ENCODE results near the gene RBBP7. TPM values are rescaled to one million over a fixed set of nuclear protein-coding genes. Genes with fewer than 3 reads are reported as not detected.

RBBP7 gene
- total and polyA plus RNA-seq, 10 of the 15 experiments (the other 5 are each of a cell fraction or from before 2014, with no cell fraction given): 95.3 to 277 (median 194) TPM

DNA sequence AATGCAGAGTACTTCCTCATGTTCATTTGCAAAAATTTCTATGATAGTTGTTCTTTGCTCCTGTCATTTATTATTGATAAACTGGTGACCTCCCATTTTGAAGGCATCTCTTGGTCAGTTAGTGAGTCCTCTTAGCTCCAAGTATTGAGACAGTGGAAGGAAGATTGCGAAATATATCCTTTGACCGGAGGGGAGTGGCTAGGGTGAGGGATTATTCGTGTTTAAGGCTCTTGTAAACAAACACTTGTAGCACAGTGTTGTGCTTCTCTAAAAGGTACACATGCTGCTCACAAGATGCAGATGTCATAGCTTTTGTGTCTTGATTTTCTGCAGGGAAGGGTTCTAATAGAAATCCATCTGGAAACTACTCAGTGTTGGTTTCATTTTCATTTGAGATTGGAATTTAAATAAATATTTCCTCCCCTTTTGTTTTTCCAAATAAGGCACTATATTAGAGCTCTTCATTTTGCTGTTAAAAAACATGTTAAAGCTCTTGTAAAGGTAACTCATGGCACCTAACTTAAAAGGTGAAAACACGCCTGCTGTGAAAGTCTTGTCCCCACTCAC, 62.1 kb downstream of the RBBP7 start:
- in situ Hi-C loops (cut with MboI) (no loop called here), intact Hi-C loops (cut with micrococcal nuclease; ENCODE audit: unreplicated experiment) (no loop called here)
- peak; percentile 16; the same call in 2 of the 3 replicates for ATAC-seq
- no peak overlapping the region for H3K27ac ChIP-seq (ENCODE audit: control insufficient read depth, insufficient read depth)
- peak; percentile 13 for FAIRE-seq
- no peaks in the 10 kb centered on the region for H4K20me1 ChIP-seq (ENCODE audit: control insufficient read depth, insufficient read depth)
- H3K9me3 ChIP-seq (replicated peaks; ENCODE audit: control insufficient read depth, insufficient read depth, low read length): no peaks in the 10 kb centered on the region
- H3K4me3 ChIP-seq: no peak overlapping the region
- H3K4me2 ChIP-seq (ENCODE audit: control insufficient read depth, insufficient read depth): no peak overlapping the region
- H3K9ac ChIP-seq (ENCODE audit: control insufficient read depth, insufficient read depth, low read length): no peak overlapping the region
- no peaks in the 10 kb centered on the region for H3K4me1 ChIP-seq (ENCODE audit: control insufficient read depth, insufficient read depth, low read length)
- 97% methylated on average over 4 of the region's 4 CpGs for WGBS (ENCODE audit: insufficient coverage, insufficient replicate concordance, low lambda C conversion rate, missing lambda C conversion rate)
- no peak for DNase-seq (ENCODE audit: low read depth, low spot score)
- TF ChIP-seq HDGF (IDR thresholded peaks at IDR 0.05) (no peak), CEBPB (IDR thresholded peaks at IDR 0.05; ENCODE audit: borderline replicate concordance in 1 of 2, low read depth in 2 of 2, low read length in 2 of 2) (0 out of 4 replicates have a peak, but pooled peaks of 1 of the 2 experiments have one; percentile 17)
- CTCF ChIA-PET: interaction anchor here (0.7 to 1.1 kb wide), 3 partner anchors 18 to 74 kb away, joined by 3 read pairs; no protein-coding TSS in a partner anchor
- no peaks in the 10 kb centered on the region; a peak in 1 of 4 replicates for H3K36me3 ChIP-seq (ENCODE audit: control insufficient read depth in 2 of 2, insufficient read depth in 2 of 2, low read length in 1 of 2)
- RAD21 ChIA-PET (ENCODE audit: unreplicated experiment): interaction anchor here (0.7 kb wide), 1 partner anchor 20 kb away, joined by 3 read pairs; no protein-coding TSS in a partner anchor
- H3K79me2 ChIP-seq (ENCODE audit: control insufficient read depth, insufficient read depth, low read length): peaks cover 10% of the 10 kb centered on the region
- no peak overlapping the region; the same call in 1 of the 2 replicates for H2AFZ ChIP-seq (ENCODE audit: control insufficient read depth, low read depth, low read length)
- no TSS peak for BruUV-seq (replicated peaks)
- POLR2A ChIA-PET: interaction anchor here (1.0 kb wide), 1 partner anchor 95 kb away, joined by 3 read pairs; no protein-coding TSS in a partner anchor
- SMC1A ChIA-PET (ENCODE audit: uncharacterized antibody, unreplicated experiment): interaction anchor here (0.8 to 1.5 kb wide), 3 partner anchors 15 to 88 kb away, joined by 3 to 6 read pairs (median 3); no protein-coding TSS in a partner anchor
- no peaks in the 10 kb centered on the region for H3K27me3 ChIP-seq (replicated peaks in 1 of 2; ENCODE audit: control insufficient read depth in 2 of 2, insufficient read depth in 2 of 2, low read length in 1 of 2)

DNA sequence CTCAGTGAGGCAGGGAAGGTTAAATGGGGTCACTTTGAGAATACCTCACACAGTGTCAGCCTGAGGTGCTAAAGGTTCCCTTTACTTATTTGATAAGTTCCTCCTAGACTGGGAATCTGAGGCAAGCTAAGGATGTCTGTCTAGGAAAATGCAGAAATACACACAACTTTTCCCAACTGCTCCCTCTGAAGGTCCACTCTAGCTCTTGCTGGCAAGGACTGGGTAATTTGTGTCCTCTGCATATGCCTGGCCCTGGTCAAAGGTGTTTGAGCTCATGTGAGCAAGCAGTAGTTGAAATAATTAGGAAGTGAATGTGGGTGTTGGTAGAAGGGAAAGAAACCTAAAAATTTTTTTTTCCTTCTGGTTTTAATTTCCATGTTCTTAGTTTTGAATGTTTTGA, 62.6 kb downstream of the RBBP7 start:
- Histone ChIP-seq H4K20me1 (ENCODE audit: control insufficient read depth, insufficient read depth) (no peaks in the 10 kb centered on the region), H3K9me3 (replicated peaks; ENCODE audit: control insufficient read depth, insufficient read depth, low read length) (no peaks in the 10 kb centered on the region), H3K4me3 (no peak overlapping the region), H3K36me3 (ENCODE audit: control insufficient read depth in 2 of 2, insufficient read depth in 2 of 2, low read length in 1 of 2) (no peaks in the 10 kb centered on the region; a peak in 2 of 4 replicates), H3K79me2 (ENCODE audit: control insufficient read depth, insufficient read depth, low read length) (peaks cover 10% of the 10 kb centered on the region), H3K4me1 (ENCODE audit: control insufficient read depth, insufficient read depth, low read length) (no peaks in the 10 kb centered on the region), H3K4me2 (ENCODE audit: control insufficient read depth, insufficient read depth) (no peak overlapping the region), H2AFZ (ENCODE audit: control insufficient read depth, low read depth, low read length) (no peak overlapping the region), H3K27ac (ENCODE audit: control insufficient read depth, insufficient read depth) (no peak overlapping the region), H3K9ac (ENCODE audit: control insufficient read depth, insufficient read depth, low read length) (no peak overlapping the region), H3K27me3 (replicated peaks in 1 of 2; ENCODE audit: control insufficient read depth in 2 of 2, insufficient read depth in 2 of 2, low read length in 1 of 2) (no peaks in the 10 kb centered on the region)
- BruUV-seq (replicated peaks): no TSS peak
- intact Hi-C loops (cut with micrococcal nuclease; ENCODE audit: unreplicated experiment) (no loop called here), in situ Hi-C loops (cut with MboI) (no loop called here)
- FAIRE-seq (no peak), DNase-seq (ENCODE audit: low read depth, low spot score) (no peak), ATAC-seq (peak; percentile 55)
- ChIA-PET SMC1A (ENCODE audit: uncharacterized antibody, unreplicated experiment) (interaction anchor here (0.6 to 1.5 kb wide), 4 partner anchors 15 to 314 kb away, joined by 3 to 6 read pairs (median 3); no protein-coding TSS in a partner anchor), RAD21 (ENCODE audit: unreplicated experiment) (interaction anchor here (0.7 kb wide), 1 partner anchor 19 kb away, joined by 3 read pairs; no protein-coding TSS in a partner anchor), POLR2A (interaction anchor here (1.0 kb wide), 1 partner anchor 94 kb away, joined by 3 read pairs; no protein-coding TSS in a partner anchor), CTCF (interaction anchor here (0.7 to 1.1 kb wide), 3 partner anchors 18 to 239 kb away, joined by 3 to 5 read pairs (median 3); no protein-coding TSS in a partner anchor)
- TF ChIP-seq ASH2L (IDR thresholded peaks at IDR 0.05; ENCODE audit: borderline replicate concordance, low read depth) (no peak), RB1 (IDR thresholded peaks at IDR 0.05; ENCODE audit: borderline replicate concordance) (no peak), YBX1 (IDR thresholded peaks at IDR 0.05) (no peak), NR2F1 (conservative IDR thresholded peaks at IDR 0.05) (no peak), ZSCAN29 (IDR thresholded peaks at IDR 0.05) (no peak), SMAD5 (IDR thresholded peaks at IDR 0.05; ENCODE audit: low read depth) (no peak), ZNF622 (IDR thresholded peaks at IDR 0.05) (no peak), IKZF2 (IDR thresholded peaks at IDR 0.05) (no peak), STAT3 (IDR thresholded peaks at IDR 0.05; ENCODE audit: low read depth, low read length) (no peak), NFYA (IDR thresholded peaks at IDR 0.05; ENCODE audit: borderline replicate concordance, low read depth, low read length) (no peak), NR2C1 (IDR thresholded peaks at IDR 0.05) (no peak), POLR2AphosphoS2 (IDR thresholded peaks at IDR 0.05; ENCODE audit: low read depth, low read length) (no peak)
- TF ChIP-seq, protein P1, sequence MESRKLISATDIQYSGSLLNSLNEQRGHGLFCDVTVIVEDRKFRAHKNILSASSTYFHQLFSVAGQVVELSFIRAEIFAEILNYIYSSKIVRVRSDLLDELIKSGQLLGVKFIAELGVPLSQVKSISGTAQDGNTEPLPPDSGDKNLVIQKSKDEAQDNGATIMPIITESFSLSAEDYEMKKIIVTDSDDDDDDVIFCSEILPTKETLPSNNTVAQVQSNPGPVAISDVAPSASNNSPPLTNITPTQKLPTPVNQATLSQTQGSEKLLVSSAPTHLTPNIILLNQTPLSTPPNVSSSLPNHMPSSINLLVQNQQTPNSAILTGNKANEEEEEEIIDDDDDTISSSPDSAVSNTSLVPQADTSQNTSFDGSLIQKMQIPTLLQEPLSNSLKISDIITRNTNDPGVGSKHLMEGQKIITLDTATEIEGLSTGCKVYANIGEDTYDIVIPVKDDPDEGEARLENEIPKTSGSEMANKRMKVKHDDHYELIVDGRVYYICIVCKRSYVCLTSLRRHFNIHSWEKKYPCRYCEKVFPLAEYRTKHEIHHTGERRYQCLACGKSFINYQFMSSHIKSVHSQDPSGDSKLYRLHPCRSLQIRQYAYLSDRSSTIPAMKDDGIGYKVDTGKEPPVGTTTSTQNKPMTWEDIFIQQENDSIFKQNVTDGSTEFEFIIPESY (IDR thresholded peaks at IDR 0.05): no peak
- TF ChIP-seq, protein P2, sequence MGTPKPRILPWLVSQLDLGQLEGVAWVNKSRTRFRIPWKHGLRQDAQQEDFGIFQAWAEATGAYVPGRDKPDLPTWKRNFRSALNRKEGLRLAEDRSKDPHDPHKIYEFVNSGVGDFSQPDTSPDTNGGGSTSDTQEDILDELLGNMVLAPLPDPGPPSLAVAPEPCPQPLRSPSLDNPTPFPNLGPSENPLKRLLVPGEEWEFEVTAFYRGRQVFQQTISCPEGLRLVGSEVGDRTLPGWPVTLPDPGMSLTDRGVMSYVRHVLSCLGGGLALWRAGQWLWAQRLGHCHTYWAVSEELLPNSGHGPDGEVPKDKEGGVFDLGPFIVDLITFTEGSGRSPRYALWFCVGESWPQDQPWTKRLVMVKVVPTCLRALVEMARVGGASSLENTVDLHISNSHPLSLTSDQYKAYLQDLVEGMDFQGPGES (IDR thresholded peaks at IDR 0.05): no peak

All from GM12878 (cell line).